HG03432 (cell line): ENCODE results near the gene ITFG1.
"Not testable (repeated sequence)": the region's sequence is repeated elsewhere in the genome, so short reads cannot be mapped to it uniquely, and the experiment has no call there.

ENCODE experiments used
- ATAC-seq: cut with Tn5 transposase; IDR thresholded peaks from one replicate; pipeline ENCODE4 v1.9.1; 2021; ENCODE audit warnings: mild to moderate bottlenecking, moderate library complexity; ENCODE audit not compliant: unreplicated experiment

ITFG1 gene

DNA sequence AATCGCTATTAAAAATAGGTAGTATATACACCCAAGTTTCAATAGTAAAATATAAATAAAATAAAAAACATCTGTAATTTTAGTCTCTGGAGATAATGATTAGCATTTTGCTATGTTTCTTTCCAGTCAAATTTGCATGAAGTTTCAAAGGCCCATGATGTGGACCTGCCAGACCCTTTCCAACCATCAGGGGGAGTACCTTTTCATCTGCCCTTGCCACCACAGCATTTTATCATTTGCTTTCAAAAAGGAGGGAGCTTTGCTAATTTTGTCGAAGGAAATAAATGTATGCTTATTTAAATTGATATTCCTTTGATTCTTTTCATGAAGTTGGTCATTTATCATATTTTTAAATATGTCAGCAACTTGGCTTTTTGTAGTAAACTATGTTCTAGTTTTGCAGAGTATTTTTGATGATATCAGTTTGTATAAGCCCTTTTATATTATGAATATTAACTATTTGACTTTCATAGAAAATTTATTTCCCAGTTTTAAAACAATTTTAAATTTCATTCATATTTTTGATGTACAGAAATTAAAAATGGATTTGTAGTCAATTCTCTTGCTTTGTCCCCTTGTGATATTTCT, 201.9 kb downstream of the ITFG1 start:
- ATAC-seq: peak; percentile 67

DNA sequence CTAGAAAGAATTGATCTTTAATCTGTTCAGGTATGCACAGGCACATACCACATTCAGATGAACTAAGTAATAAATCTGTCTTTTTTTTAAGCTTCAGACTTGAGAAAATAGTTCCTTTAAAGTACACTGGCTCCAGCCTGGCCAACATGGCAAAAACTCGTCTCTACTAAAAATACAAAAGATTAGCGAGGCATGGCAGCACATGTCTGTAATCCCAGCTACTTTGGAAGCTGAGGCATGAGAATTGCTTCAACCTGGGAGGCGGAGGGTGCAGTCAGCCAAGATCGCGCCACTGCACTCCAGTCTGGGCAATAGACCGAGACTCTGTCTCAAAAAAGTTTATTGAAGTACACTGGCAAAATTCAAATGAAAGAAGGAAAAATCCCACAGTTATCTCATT, 206.1 kb downstream of the ITFG1 start:
- ATAC-seq: no peak

DNA sequence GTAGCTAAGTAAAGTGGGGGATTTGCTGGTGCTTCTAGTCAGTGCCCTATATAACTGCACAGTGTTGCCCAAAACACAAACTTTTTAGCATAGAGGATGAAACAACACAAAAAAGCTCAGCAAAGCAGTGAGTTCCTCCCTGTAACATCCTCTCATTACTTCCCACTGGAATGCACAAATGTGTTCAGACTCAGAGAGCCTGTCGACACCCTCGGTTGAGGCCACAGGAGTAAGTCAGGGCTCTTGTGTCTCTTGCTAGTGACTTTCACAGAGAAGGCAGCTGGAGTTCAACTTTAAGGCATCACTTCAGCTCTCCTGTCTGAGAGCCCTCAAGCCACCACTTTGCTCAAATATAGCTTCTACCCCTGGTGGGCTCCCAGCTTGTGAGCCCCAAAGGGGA, 209.9 kb downstream of the ITFG1 start:
- no peak for ATAC-seq

DNA sequence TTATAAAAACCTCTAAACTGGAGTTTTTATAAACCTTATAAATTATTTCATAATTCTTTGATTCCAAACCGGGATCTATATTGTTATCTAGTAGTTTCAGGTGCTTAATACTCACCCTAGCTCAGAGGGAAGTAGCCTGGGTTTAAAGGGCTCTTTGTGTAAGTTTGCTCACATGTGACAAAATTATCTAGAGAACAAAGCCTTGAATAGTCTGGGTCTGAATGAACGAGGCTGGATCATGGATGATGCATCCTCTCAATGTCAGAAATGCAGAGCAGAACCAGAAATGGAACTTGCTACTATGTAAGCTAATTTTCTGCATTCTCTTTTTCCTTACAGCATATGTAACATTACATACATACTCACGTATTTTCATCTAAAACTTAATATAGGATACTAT, 213.2 kb downstream of the ITFG1 start:
- ATAC-seq: no peak

DNA sequence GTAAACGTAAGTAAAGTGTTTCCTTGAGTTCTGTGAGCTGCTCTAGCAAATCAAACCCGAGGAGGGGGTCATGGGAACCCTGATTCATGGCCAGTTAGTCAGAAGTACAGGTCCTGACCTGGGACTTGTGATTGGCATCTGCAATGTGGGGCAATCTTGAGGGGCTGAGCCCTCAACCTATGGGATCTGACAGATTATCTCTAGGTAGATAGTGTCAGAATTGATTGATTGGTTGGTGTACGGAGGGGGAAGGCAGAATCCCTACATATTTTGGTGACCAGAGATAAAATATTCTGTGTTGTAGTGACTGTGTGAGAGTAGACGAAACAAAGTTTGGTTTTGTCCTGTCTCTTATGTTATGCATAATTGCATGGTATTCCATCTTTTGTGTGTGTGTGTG, 216.7 kb downstream of the ITFG1 start:
- ATAC-seq: no peak

DNA sequence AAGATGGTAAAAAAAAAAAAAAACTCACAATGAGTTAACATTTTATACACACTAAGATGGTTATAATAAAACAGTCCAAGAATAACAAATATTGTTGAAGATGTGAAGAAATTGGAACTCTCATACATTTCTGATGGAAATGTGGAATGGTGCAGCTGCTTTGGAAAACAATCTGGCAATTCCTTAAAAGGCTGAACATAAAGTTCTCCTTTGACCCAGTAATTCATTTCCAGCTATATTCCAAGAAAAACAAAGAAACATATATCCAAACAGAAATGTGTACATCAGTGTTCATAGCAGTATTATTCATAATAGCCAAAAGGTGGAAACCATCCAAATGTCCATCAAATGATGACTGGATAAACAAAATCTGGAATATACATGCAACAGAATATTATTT, 219.8 kb downstream of the ITFG1 start:
- ATAC-seq: no peak

DNA sequence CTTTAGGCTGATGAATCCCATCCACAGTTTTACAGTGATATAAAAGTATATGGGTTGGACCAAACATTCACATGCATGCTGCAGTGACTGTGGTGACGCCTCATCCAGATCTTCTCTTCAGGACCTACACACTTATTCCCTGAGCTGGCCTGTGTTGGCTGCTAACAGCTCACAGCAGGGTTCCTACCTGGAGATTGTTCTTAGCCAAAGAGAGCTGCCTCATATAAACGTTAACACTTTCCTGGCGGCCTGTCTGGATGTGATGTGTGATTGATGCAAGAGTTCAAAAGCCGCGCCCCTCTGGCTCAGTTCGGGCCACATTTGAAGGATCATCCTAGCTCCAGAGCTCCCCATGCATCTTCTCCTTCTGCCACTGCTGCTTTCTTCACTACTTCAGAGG, 224.1 kb downstream of the ITFG1 start:
- ATAC-seq: no peak

DNA sequence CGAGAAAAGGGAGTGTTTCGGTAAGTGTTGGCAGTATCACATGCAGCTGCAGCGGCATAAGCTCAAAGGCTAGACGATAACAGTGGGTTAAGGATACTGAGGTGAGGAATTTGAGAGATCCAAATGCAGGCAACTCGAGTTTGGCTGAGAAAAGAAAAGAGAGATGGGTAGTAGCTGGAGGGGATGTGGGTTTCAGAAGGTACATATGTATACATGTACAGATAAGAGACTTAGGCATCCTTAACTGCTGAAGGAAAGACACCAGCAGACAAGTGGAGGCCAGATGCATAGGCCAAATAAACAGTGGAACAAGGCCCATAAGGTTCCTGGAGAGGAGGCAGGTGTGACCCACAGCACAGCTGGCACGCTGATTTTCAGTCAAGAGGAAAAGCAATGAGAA, 230.6 kb downstream of the ITFG1 start:
- no peak for ATAC-seq

DNA sequence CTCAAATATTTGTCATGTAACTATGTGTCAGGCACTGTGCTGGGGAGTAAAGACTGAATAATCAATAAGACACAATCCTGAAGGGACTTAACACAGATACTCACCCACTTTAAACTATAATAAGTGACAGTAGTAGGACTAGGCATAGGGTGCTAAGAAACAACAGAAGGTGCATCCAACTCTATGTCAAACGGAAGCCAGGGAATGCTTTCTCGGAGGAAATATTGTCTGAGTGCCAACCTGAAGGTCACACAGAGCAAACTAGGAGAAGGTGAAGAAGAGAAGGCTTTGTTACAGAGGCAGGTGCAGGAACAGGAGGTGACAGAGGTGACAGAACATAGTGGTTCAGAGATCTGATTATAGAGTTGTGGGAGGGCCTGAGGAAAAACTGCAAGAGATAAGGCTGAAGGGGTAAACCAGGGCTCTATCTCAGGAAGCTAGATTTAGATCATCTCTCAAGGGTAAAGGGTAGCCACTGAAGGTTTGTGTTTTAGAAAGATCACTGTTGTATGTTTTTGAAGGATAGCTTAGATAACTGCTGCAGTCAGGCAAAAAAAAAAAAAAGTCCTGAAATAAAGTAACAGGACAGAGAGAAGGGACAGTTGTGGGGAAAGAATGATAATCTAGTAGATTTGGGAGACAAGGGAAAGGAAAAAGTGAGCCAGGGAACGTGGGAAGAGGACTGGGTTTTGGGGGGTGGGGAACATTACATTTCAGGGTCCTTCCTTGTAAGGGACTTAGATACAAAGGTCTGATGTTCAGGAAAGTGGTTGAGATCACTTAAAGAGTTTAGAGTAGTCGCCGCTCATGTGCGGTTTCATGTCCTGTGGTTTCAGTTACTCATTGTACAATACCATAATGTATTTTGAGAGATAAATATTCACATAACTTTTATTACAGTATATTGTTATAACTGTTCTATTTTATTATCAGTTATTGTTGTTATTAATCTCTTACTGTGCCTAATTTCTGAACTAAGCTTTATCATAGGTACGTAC, 231.5 kb downstream of the ITFG1 start:
- no peak for ATAC-seq

DNA sequence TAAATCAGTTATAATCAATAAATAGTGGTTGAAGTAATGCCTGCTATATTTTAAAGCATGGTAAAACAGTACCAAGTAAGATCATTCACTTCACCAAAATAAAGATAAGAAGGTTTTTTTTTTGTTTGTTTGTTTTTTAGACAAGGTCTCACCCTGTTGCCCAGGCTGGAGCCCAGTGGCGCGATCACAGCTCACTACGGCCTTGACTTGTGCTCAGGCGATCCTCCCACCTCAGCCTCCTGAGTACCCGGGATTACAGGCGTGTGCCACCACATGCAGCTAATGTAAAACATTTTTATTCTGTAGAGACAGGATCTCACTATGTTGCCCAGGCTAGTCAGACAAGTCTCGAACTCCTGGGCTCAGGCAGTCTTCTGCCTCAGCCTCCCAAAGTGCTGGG, 232.6 kb downstream of the ITFG1 start:
- no peak for ATAC-seq

DNA sequence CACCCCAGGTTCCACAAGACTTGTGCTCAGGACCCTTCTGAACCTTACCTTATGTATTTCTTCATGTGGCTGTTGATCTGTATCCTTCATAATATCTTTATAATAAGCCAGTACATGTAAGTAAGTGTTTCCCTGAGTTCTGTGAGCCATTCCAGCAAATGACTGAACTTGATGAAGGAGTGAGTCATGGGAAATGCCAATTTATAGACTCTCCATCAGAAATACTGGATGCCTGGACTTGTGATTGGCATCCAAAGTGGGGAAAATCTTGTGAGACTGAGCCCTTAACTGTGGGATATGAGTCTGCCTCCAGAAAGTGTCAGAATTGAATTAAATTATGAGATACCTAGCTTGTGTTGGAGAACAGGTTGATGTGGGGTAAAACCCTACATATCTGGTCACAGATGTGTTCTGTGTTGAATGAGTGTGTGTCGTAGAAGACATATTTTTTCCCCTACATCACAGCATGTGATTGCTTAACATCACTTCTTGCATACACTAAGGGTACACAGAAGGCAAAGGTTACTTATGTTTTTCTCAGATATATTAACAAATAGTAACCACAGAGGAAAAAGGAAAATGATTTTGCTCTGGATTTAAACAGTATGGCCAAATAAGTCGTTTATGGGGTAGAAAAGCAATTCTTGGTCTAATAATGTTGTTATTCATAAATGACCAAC, 247.0 kb downstream of the ITFG1 start:
- no peak for ATAC-seq

DNA sequence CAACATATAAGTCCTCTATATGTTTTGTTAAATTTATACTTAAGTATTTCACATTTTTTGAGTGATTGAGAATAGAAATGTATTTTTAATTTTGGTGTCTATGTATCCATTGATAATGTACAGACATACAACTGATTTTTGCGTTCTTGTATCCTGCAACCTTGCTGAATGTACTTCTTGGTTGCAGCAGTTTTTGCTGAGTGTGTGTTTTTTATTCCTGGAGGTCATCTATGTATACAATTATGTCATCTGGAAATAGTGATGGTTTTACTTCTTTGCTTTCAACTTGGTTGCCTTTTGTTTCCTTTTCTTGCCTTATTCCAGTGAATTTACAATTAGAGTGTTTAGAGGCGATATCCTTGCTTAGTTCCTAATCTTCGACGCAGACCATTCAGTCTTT, 249.6 kb downstream of the ITFG1 start:
- ATAC-seq: no peak

DNA sequence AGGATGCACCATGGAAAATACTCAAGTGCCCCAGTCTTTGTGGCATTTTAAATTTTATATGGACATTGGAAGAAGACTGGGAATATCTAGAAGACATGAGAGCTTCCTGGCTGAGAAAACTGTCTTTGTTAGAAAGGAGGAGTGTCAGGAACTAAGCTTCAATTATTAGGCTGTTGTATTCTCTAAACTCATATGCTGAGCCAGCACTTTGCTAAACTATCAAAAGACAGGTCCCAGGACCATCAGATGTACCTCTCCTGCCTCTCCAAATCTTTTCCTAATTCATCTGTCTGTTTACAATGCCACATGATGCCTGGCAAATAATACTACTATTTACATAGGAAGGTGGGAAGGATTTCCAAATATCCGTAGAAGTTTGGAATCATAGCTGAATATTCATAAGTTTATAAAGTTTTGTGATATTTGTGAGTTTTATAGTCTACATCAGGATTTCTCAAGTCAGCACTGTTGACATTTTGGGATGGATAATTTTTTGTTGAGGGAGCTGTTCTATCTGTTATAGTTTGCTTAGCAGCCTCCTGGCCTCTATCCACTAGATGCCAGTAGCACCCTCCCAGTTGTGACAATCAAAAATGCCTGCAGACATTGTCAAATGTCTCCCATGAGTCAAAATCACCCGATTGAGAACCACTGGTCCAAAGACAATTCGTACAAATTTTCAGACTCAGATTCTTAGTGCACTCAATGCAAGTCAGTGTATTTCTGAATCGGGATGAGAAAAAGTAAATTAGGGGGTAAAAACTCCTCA, 255.9 kb downstream of the ITFG1 start:
- ATAC-seq: no peak

DNA sequence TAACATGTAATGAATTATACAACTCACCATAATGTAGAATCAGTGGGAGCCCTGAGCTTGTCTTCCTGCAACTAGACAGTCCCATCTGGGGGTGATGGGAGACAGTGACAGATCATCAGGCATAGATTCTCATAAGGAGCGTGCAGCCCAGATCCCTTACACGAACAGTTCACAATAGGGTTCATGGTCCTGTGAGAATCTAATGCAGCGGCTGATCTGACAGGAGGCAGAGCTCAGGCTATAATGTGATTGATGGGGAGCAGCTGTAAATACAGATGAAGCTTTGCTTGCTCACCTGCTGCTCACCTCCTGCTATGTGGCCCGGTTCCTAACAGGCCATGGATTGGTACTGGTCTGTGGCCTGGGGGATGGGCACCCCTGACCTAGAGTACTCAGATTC, 257.4 kb downstream of the ITFG1 start:
- not testable (repeated sequence) for ATAC-seq

DNA sequence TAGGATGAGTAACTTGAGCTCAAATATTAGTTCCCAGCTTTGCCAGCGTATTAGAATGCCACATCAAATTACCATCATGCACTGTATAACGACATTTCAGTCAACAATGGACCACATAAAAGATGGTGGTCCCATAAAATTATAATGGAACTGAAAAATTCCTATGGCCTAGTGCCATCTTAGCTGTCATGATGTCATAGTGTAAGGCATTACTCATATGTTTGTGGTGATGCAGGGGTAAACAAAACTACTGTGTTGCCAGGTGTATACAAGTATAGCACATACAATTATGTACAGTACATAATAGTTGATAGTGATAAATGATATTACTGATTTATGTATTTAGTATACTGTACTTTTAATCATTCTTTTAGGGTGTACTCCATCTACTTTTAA, 262.7 kb downstream of the ITFG1 start:
- ATAC-seq: no peak

DNA sequence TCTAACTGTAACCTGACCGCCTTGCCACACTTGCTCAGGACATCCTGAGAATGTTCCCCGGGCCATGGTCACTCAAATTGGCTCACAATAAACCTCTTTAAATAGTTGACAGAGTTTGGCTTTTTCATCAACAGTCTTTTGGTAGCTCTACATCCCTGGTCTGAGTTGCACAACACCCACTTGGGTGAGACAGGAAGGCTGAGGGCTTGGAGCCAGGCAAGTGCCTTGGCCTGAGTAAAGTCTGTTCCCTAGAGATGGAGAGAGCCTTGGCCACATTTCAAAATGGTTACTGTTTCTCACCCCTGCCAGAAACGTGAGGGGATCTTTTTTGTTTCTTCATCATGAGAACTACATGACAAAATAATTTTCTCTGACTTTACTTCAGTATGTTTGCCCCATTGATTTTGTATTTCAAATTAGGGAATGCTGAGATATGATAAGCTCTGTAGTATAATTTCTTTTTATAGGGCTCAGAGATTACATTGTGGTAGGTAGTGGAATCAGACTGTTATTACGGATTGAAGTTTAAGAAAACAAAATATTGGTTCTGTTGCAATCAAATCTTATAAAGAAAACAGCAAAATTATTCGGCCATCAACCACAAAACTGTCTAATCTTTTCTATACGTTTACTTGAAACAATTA, 263.2 kb downstream of the ITFG1 start:
- no peak for ATAC-seq

DNA sequence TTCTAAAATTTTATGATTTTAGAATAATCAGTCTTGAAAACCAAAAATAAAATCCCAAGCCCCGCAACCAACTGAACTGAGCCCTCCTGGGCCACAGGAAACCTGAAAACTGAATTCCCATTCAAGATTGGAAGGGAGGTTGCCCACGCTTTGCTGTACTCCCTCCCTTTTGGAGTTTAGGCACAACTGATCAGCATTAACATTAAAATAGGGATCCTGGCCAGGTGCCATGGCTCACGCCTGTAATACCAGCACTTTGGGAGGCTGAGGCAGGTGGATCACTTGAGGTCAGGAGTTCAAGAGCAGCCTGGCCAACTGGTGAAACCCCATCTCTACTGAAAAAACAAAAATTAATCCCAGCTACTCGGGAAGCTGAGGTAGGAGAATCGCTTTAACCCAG, 264.4 kb downstream of the ITFG1 start:
- no peak for ATAC-seq

DNA sequence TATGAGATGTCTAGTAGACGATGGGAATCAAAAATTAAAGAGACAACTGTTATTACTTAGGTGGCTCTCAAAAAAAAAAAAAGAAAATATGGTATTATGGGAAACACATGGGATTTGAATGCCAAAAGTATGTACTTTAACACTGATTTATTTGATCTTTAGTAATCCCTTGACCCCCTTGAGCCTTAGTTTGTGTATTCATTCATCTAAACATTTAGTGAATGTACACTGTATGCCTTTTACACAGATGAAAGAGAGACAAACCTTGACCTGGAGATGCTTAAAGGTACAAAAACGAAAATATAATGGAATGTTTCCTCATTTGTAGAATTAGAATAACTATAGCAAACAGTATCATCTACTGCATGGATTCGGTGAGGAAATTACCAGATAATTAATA, 278.5 kb downstream of the ITFG1 start:
- ATAC-seq: no peak

DNA sequence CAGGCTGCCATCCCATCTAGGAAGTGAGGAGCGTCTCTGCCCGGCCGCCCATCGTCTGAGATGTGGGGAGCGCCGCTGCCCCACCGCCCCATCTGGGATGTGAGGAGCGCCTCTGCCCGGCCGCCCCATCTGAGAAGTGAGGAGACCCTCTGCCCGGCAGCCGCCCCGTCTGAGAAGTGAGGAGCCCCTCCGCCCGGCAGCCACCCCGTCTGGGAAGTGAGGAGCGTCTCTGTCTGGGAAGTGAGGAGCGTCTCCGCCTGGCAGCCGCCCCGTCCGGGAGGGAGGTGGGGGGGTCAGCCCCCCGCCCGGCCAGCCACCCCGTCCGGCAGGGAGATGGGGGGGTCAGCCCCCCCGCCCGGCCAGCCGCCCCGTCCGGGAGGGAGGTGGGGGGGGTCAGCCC, 279.8 kb downstream of the ITFG1 start:
- not testable (repeated sequence) for ATAC-seq

DNA sequence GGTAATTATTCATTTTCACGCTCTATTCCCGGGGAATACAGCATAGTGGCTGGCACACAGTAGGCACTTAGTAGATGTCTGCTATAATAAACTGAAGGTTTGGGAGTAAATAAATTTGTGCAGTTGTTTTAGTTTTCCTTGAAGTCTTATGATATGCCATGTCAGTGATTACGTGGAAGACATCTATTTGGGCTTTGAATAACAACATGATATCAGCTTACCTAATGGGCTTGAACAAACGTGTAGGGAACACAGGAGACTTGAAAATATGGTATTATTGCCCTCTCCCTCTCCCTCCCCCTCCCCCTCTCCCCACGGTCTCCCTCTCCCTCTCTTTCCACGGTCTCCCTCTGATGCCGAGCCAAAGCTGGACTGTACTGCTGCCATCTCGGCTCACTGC, 280.8 kb downstream of the ITFG1 start:
- ATAC-seq: no peak

DNA sequence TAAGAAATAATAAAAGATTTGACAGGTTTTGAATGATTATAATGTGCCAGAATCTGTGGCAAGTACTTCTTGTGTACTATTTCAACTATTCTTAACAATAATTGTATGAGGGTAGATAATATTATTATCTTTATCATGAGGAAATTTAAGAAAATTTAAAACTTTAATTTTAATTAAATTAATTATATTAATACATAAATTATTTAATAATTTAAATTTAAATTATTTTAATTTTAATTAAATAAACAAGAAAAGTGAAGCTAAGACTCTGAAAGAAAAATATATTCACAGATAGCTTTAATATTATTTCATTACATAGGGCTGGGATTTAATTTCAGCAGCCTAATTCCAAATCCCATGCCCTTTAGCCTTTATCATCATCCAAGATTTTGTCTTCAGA, 285.7 kb downstream of the ITFG1 start:
- ATAC-seq: no peak
